Transverse colon (tissue), 4 donors: ENCODE data around the gene INTS11.

Experiments used
- POLR2A ChIP-seq: fragments of 450-650 bp; IDR thresholded peaks from one replicate; pipeline ENCODE4 v1.6.1; 2016; ENCODE audit warnings: antibody characterized with exemption, mild to moderate bottlenecking, moderate library complexity
- POLR2AphosphoS5 ChIP-seq, 3 donors: sonication (generic); formaldehyde crosslinking; IDR thresholded peaks; one replicate each; pipeline ENCODE4 v1.6.1; 2016; ENCODE audit warnings: antibody characterized with exemption in 3 of 3
- TF ChIP-seq, protein P1 (sequence below), 5 experiments: fragments of 200-600 bp in 3 of 5; fragments of 450-650 bp in 2 of 5; sonication (generic) in 3 of 5; IDR thresholded peaks; 1 replicate in 2 of 5; 2 replicates in 3 of 5; pipeline ENCODE4 v1.5.1; 2016 to 2017; ENCODE audit warnings: antibody characterized with exemption in 5 of 5, inconsistent platforms in 3 of 5, mild to moderate bottlenecking in 2 of 5, moderate library complexity in 1 of 5

DNA sequence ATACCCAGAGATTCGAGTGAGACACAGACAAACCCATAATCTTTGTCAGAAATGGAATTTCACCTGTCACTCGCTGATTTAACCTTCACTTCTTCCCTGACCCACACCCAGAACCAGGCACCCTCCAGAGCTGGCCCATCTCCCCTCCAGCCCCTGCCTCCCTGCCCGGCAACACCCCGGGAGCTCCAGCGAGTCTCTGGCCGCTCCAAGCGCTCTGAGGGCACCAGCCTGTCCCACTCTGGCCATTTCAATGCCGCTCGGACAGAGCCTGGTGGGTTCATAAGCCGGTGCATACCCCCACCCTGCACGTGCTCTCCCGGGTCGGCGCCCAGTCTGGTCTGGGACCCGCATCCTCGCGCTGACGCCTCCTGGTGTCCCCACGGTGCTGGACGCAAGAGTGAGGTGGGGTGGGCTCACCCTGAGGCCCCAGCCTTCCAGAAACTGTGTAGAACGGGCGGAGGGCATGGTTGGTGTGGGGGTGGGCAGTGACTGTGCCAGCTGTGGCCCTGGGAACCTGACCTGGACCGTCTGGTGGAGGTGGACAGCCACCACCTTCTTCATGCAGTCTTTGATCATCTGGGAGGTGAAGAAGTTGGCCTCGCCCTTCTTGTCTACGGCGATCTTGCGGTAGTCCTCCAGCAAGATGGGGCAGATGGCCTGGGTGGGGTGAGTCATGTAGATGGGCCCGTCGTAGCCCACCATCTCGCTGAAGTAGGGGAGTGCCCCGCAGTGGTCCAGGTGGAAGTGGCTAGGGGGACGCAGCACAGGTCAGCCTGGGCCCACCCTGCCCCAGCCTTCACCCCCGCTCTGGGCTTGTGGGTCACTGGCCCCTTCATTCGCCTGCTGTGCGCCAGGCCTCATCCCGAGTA lies 5.4 kb downstream of the INTS11 start:
- TF ChIP-seq, protein P1, sequence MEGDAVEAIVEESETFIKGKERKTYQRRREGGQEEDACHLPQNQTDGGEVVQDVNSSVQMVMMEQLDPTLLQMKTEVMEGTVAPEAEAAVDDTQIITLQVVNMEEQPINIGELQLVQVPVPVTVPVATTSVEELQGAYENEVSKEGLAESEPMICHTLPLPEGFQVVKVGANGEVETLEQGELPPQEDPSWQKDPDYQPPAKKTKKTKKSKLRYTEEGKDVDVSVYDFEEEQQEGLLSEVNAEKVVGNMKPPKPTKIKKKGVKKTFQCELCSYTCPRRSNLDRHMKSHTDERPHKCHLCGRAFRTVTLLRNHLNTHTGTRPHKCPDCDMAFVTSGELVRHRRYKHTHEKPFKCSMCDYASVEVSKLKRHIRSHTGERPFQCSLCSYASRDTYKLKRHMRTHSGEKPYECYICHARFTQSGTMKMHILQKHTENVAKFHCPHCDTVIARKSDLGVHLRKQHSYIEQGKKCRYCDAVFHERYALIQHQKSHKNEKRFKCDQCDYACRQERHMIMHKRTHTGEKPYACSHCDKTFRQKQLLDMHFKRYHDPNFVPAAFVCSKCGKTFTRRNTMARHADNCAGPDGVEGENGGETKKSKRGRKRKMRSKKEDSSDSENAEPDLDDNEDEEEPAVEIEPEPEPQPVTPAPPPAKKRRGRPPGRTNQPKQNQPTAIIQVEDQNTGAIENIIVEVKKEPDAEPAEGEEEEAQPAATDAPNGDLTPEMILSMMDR (IDR thresholded peaks at IDR 0.05), result no peak
- TF ChIP-seq POLR2A (no peak), POLR2AphosphoS5 (IDR thresholded peaks at IDR 0.05) (no peak)
